ENCODE measurements around the gene SERPINA4. TPM values are rescaled to one million over a fixed set of nuclear protein-coding genes. Genes with fewer than 3 reads are reported as not detected.

Gene SERPINA4
- polyA plus RNA-seq, 5 donors, result 1.1 to 2.7 (median 1.9) TPM

GRCh38 chr14:94542811-94543440, 18.3 kb upstream of the SERPINA4 start:
- DNase-seq, result no peak

DNA sequence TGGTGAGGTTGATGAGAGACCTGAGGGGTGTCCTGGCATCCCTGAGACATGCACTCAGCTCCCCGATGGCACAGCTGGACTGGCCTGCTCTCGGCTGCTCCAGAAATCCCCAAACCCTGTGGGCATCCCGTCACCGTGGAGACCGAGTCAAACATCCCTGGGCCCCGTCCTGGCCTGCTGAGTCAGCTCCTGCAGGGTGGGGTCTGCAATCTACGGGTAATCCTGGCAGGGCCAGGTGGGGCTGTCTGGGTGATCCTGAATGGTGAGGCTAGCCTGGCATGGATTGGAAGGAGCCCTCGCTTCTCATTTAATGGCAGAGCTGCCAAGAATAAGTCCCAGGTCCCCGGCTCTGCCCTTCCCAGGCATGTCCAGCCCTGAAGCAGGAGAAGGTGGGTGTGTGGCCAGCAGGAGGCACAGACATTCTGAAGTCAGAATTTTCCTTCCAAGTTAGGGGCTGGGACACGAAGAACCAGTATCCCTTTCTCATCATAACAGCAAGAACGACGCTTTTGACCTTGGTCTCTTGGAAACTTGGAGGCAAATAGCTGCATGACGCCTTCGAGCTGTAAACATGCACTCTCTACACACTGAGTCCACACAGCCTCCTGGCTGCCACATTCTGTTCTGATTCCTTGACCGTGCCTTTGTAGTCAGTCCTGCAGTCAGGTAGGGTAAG, 17.7 kb upstream of the SERPINA4 start:
- no peak for DNase-seq

GRCh38 chr14:94544726-94545125, 16.5 kb upstream of the SERPINA4 start:
- DNase-seq, result no peak

GRCh38 chr14:94545131-94545841, 16.0 kb upstream of the SERPINA4 start:
- DNase-seq, result no peak

DNA sequence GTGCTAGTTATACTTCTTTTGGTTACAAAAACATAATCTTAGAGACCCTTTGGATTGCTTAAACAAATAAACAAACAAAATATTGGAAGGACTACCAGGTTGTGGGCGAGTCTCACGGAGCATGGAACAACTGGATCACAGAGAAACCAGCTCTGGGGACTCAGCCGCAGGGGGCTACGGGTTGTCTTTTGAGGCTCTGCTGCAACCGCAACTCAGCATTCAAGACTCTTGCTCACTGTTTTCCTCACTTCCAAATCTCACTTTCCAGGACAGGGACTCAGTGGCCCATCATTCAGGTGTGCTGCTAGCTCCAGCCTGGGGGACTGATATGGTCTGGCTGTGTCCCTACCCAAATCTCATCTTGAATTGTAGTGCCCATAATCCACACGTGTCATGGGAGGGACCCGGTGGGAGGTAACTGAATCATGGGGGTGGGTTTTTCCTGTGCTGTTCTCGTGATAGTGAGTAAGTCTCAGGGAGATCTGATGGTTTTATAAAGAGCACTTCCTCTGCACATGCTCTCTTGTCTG, 14.0 kb upstream of the SERPINA4 start:
- no peak for DNase-seq

GRCh38 chr14:94547726-94548125, 13.5 kb upstream of the SERPINA4 start:
- DNase-seq, result no peak

GRCh38 chr14:94548131-94548998, 12.9 kb upstream of the SERPINA4 start:
- DNase-seq, result no peak

- peak; percentile 29 to 49 for DNase-seq
Measured at GRCh38 chr14:94548999-94549985, 11.9 kb upstream of the SERPINA4 start.

DNA sequence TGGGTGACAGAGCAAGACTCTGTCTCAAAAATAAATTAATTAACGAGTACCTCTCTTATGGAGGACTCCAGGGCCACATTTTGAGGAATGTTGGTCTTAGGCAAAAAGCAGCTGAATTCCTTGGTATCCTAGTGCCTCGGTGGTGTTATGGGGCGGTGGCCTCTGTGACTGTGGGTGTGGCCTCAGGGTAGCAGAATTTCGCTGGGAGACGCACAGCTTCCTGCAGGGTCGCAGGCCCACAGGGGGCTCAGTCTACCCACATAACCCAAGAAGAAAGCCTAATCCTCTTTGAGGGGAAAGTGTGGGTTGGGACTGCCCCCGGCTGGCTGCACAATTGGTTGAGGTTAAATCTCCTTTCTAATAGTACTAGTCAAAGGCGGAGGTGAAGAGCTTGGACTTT, 11.2 kb upstream of the SERPINA4 start:
- DNase-seq, result no peak

DNA sequence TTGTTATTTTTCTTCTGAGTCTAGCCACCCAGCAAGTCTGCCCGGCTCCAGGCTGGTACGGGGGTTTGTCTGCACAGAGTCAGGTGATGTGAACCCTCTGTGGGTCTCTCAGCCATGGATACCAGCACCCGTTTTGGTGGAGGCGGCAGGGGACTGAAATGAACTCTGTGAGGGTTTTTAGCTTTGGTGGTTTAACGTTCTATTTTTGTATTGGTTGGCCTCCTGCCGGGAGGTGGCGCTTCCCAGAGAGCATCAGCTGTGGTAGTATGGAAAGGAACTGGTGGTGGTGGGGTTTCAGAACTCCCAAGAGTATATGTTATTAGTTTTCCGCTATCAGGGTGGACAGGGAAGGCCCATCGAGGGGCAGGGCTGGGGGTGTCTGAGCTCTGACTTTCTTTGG, 5.3 kb upstream of the SERPINA4 start:
- no peak for DNase-seq

DNA sequence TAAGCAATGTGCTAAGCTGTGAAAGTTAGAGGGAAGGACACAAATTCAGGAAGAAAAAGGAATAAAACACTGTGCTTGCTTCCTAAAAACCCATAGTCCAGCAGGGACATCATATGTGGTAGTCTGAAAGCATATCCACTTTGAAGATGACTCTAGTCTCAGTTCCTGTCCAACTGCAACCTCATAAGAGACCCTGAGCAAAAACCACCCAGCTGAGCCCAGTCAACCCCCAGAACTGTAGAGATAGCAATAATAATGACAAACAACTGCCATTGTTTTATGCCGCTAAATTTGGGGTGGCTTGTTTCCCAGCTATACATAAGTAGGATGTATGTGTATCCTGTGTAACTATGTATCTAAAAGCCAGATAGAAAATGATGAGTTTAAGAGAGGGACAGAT, 3.9 kb upstream of the SERPINA4 start:
- no peak for DNase-seq

GRCh38 chr14:94558842-94559241, 2.4 kb upstream of the SERPINA4 start:
- DNase-seq, result no peak

GRCh38 chr14:94559638-94560290, 1.5 kb upstream of the SERPINA4 start:
- no peak for DNase-seq

GRCh38 chr14:94560291-94560665, 964 bp upstream of the SERPINA4 start:
- DNase-seq, result no peak

DNA sequence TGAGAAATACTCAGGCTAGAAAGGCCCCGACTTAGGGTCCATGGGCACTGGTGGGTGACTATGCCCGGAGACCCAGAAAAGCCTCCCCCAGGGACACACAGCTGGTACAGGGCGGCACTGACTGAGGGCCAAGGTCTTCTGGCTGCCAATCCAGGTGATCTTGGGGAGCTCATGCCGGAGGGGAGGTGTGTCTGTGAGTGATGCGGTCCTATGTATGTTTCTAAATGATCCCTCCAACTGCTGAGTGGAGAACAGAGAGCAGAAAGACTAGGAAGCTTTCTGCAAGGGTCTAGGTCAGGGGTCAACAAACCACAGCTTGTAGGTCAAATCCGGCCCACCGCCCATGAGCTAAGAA, 391 bp downstream of the SERPINA4 start:
- no peak for DNase-seq

DNA sequence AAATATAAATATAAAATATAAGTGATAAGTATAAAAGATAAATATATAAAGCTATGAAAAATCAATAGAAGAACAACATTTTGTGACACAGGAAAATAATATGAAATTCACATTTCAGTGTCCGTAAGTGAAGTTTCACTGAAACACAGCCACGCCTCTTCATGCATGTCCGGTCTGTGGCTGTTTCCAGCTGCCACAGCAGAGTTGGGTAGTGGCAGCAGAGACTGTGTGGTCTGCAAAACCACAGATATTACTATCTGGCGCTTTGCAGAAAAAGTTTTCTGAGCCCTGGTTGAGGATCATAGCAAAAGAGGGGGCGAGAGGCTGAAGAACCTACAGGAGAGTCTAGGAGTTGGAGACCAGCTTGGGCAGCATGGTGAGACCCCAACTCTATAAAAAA, 780 bp downstream of the SERPINA4 start:
- DNase-seq, result no peak

DNA sequence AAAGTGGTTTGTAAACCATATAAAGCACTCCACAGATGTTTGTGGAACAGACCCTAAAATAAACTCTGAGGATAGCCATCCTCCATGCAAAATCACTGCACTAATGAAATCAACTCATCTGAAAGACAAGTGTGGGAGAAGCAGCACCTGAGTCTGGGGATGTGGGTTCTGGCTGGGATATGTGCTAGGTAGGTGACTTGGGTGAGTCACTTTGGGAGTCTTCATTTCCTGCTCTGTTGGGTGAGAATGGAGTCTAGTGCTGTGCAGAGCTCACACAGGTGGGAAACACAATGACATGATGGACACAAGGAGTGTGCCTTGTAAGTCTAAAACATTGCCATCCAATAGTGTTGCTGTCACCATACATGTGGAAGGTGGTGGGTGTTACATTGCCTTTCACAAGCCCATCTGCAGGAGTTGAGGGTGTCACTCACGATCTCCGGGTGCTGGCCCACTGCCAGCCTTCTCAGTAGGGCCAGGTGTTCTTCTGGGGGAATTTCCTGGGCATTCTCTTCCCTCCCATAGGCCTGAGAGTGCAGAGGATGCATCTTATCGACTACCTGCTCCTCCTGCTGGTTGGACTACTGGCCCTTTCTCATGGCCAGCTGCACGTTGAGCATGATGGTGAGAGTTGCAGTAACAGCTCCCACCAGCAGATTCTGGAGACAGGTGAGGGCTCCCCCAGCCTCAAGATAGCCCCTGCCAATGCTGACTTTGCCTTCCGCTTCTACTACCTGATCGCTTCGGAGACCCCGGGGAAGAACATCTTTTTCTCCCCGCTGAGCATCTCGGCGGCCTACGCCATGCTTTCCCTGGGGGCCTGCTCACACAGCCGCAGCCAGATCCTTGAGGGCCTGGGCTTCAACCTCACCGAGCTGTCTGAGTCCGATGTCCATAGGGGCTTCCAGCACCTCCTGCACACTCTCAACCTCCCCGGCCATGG, 2.0 kb downstream of the SERPINA4 start:
- no peak for DNase-seq

DNA sequence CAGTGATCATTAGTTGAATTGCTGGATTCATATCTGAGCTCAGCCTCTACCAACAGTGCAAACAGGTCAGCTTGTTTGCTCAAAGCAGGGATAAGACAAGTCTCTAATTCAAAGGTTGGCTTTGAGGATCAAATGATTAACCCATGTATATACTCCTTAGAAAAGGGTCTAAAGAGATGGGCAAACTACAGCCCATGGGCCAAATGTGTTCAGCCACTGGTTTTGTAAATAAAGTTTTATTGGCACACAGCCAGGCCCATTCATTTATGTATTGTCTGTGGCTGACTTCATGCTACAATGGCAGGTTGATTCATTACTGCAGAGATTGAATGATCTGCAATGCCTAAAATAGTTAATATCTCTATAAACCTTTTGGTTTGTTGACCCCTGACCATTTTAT, 3.1 kb downstream of the SERPINA4 start:
- no peak for DNase-seq

DNA sequence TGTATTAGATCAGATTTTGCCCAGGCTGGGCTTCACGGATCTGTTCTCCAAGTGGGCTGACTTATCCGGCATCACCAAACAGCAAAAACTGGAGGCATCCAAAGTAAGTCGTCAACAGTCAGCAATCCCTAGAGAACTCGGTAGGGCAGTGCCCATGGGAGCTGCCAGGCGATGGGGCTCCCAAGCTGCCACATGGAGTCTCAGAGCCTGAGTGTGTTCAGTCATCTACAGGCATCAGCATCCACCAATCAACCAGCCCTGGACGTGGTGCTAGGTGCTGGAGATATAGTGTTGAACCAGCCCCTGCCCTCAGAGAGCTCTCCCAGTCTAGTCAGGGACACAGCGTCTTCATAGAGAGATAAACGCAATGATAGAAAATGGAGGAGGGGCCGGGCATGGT, 6.9 kb downstream of the SERPINA4 start:
- DNase-seq, result no peak
